AG09309 (cell line): ENCODE data around the gene CAMK2B.

ENCODE experiments used
- DNase-seq: peaks from one replicate; pipeline ENCODE4 v3.0.0-alpha.2; 2010; ENCODE audit warnings: low read depth
- H3K4me3 ChIP-seq: 2 replicates; pipeline ENCODE4 v1.5.1; 2011; ENCODE audit warnings: mild to moderate bottlenecking, low read depth, low read length, moderate library complexity; ENCODE audit not compliant: control insufficient read depth
- TF ChIP-seq, protein P1 (sequence below): IDR thresholded peaks from 2 replicates; pipeline ENCODE4 v1.5.1; 2011; ENCODE audit warnings: mild to moderate bottlenecking, low read depth, low read length, inconsistent platforms; ENCODE audit not compliant: insufficient read depth, control insufficient read depth; ENCODE audit errors: missing control alignments

CAMK2B gene

DNA sequence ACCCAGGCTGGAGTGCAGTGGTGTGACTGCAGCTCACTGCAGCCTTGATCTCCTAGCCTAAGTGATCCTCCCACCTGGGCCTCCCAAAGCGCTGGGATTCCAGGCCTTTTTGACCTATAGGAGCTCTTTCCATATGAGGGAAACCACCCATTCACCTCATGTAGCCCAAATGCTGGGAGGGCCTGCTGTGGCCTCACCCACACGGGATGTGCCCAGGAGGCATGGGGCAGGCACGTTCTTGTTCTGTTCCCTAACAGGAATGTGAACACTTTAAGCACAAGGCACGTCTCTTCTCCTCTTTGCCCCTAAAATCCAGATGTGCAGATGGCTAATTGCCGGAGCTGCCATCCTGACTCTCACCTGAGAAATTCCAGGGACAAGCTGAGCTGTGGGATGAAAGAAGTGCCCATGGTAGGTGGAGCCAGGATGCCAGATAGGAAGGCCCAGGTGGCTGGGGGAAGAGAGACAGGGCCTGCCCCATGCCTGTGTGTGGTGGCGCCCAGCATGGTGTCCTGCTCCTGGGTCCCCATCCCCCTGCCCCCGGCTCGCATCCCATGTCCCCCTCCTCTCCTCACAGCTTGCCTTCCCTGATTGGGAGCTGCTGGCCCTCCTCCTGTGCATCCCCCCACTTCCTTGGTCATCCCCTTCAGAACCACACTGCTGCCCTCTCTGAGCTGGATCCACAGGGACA, 17.3 kb downstream of the CAMK2B start:
- TF ChIP-seq, protein P1, sequence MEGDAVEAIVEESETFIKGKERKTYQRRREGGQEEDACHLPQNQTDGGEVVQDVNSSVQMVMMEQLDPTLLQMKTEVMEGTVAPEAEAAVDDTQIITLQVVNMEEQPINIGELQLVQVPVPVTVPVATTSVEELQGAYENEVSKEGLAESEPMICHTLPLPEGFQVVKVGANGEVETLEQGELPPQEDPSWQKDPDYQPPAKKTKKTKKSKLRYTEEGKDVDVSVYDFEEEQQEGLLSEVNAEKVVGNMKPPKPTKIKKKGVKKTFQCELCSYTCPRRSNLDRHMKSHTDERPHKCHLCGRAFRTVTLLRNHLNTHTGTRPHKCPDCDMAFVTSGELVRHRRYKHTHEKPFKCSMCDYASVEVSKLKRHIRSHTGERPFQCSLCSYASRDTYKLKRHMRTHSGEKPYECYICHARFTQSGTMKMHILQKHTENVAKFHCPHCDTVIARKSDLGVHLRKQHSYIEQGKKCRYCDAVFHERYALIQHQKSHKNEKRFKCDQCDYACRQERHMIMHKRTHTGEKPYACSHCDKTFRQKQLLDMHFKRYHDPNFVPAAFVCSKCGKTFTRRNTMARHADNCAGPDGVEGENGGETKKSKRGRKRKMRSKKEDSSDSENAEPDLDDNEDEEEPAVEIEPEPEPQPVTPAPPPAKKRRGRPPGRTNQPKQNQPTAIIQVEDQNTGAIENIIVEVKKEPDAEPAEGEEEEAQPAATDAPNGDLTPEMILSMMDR: no peak
- H3K4me3 ChIP-seq: no peak overlapping the region
- no peak for DNase-seq

DNA sequence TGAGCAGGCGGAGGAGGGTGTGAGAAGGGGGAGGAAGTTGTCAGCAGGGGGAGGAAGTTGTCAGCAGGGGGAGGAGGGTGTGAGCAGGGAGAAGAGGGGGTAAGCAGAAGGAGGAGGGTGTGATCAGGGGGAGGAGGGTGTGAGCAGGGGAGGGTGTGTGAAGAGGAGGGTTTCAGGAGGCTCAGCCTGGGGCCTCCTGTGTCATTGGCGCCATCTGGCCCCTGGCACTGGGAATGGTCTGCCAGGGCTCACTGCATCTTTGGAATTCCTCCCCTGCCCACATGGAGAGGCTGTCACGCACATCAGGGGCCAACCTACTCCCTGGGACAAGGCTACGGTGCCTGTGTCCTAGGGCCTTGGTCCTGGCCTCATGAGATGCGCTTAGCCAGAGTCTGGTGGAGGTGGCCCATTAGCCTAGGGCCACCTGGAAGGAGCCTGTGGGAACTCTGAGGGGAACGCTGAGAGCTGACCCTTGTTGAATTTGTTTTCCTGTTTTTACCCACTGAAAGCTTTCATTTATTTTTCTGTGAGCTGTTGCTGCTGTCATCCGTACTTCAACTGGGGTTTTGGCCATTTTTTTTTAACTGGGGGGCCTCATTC, 18.0 kb downstream of the CAMK2B start:
- TF ChIP-seq, protein P1: peak; percentile 59
- no peak for DNase-seq
- H3K4me3 ChIP-seq: no peak overlapping the region

DNA sequence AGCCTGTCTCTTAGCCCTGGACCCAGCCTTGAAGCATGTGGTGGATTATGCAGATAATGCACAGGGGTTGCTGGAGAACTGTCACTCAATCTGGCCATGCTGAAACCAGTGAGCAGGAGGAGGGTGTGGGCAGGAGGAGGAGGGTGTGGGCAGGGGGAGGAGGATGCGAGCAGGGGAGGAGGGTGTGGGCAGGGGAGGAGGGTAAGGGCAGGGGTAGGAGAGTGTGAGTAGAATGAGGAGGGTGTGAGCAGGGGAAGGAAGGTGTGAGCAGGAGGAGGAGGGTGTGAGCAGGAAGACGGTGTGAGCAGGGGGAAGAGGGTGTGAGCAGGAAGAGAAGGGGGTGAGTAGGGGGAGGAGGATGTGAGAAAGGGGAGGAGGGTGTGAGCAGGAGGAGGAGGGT, 18.8 kb downstream of the CAMK2B start:
- DNase-seq: no peak
- H3K4me3 ChIP-seq: no peak overlapping the region
- TF ChIP-seq, protein P1: no peak

DNA sequence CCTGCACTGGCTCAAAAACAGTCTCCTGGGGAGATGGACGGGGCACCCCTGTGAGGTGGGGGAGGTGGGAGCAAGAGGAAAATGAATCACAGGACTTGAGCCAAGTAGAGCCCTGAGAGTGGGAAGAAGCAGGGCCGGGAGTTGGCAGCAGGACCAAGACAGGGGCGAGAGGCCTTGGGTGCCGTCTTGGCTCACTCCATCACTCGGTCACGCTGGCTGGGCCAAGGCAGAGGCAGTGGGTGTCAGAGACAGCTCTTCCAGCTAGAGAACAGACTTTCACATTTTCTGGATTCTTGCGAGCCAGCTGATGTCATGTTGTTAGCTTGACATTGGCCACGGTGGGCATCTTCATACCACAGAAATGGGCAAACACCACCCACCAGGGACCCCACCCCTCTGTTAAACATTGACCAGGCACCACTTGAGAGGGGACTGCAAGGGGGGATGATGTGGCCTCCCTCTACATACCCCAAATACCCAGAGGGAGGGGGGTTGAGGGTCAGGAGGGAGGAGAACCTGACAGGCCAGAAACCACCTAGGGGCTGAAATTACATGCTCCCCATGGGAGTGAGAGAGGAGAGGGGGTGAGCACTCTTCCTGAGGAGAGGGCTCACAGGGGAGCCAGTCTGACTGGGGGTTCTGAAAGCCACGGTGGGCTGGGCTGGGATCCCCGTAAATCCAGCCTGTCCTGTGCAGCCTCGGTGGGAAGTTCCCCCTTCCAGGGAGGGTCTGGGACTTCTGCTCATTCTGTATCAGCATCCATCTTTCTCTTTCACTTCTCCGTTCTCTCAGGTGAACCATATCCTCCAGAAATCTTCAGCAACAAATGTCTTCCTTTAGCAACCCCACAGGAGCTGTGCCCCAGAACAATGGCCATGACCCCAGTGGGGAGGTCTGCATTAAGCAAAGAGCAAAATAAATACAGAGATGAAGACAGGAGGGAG, 19.6 kb downstream of the CAMK2B start:
- H3K4me3 ChIP-seq: no peak overlapping the region
- DNase-seq: no peak
- TF ChIP-seq, protein P1: no peak

DNA sequence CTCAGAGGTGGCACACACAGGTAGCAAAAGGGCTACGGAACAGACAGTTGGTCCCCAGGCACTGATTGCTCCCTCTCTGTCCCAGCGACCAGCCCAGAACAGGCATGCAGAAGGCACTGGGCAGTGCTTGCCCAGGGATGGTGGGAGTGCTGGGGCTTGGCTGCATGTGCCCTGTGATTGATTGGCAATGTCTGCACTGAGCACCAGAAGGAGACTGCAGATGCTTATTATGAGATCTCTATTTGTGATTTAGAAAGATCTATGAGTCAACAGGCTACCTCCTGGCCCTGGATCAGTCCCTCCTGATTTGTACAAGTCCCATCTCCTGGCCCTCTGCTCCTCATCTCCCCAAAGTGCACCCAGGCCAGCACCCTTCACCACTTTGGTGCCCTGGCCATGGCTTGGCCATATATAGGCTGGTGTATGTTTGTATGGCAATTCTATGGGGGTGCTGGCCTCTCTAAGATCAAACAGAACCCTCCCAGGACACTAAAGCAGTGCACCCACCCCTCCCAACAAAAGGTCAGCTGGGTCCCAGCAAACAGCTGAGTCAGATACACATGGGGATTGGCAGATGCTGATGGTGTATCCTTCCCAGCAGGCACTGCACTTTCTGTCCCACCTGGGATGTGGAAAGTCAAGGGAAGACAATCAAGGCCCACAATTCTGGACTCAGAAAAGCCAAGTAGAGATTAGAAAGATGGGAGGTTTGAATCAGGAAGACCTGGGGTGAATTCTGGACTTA, 30.9 kb downstream of the CAMK2B start:
- TF ChIP-seq, protein P1: no peak
- DNase-seq: no peak
- no peak overlapping the region for H3K4me3 ChIP-seq
